Tibial nerve (tissue), 4 donors: Measurements from ENCODE around the gene PAK3. TPM values are rescaled to one million over a fixed set of nuclear protein-coding genes. Genes with fewer than 3 reads are reported as not detected.
A peak's percentile ranks its signal among the peaks of the same experiment; 100 is the strongest.

Experiments
- DNase-seq, 2 donors: peaks; one replicate each; pipeline ENCODE4 v3.0.0-alpha.2; 2019; ENCODE audit warnings: low spot score in 2 of 2
- H3K27ac ChIP-seq, 4 donors: fragments of 200-600 bp; sonication (generic) in 3 of 4; one replicate each; pipeline ENCODE4 v1.5.1; 2017 to 2019; ENCODE audit warnings: mild to moderate bottlenecking in 1 of 4
- H3K27me3 ChIP-seq, 2 donors: fragments of 200-600 bp; sonication (generic) in 1 of 2; one replicate each; pipeline versions ENCODE4 v1.5.1 to v1.6.0; 2017 to 2019
- H3K36me3 ChIP-seq, 3 donors: fragments of 200-600 bp; sonication (generic); one replicate each; pipeline ENCODE4 v1.5.1; 2018 to 2019
- H3K4me1 ChIP-seq, 4 donors: fragments of 200-600 bp; sonication (generic) in 3 of 4; one replicate each; pipeline ENCODE4 v1.5.1; 2017 to 2019
- H3K4me3 ChIP-seq, 4 donors: fragments of 200-600 bp; sonication (generic) in 3 of 4; one replicate each; pipeline ENCODE4 v1.5.1; 2017 to 2019; ENCODE audit warnings: mild to moderate bottlenecking in 1 of 4, moderate library complexity in 1 of 4
- H3K9me3 ChIP-seq, 4 donors: fragments of 200-600 bp; sonication (generic) in 3 of 4; one replicate each; pipeline ENCODE4 v1.5.1; 2017 to 2019
- EP300 ChIP-seq, 2 donors: sonication (generic); formaldehyde crosslinking; IDR thresholded peaks; one replicate each; pipeline ENCODE4 v1.6.1; 2017; ENCODE audit warnings: antibody characterized with exemption in 2 of 2, mild to moderate bottlenecking in 1 of 2
- POLR2A ChIP-seq, 2 donors: fragments of 450-650 bp; IDR thresholded peaks; one replicate each; pipeline ENCODE4 v1.6.1; 2017; ENCODE audit warnings: antibody characterized with exemption in 2 of 2, mild to moderate bottlenecking in 2 of 2, moderate library complexity in 2 of 2
- WGBS, 2 donors: methylation state at CpG; one replicate each; pipeline ENCODE4 v1.1.5; 2018; 5-methylcytosine and 5-hydroxymethylcytosine counted together
- total RNA-seq, 4 donors: library from RNA; depleted of rRNA; stranded (reverse); fragments of >200 nt; gene quantifications; one replicate each; pipeline ENCODE4 v1.1.0, GENCODE V29; 2016
- TF ChIP-seq, protein P1 (sequence below), 5 experiments: fragments of 200-600 bp in 3 of 5; fragments of 450-650 bp in 2 of 5; sonication (generic) in 3 of 5; IDR thresholded peaks; one replicate each; pipeline ENCODE4 v1.5.1; 2016 to 2019; ENCODE audit warnings: antibody characterized with exemption in 5 of 5, mild to moderate bottlenecking in 3 of 5, moderate library complexity in 2 of 5

The PAK3 gene
- total RNA-seq, 4 donors from 2014 or later = 24.9 to 43.0 (median 27.7) TPM

GRCh38 chrX:111151764-111152163 lies 55.8 kb downstream of the PAK3 start:
- Histone ChIP-seq H3K27ac (no peak overlapping the region), H3K9me3 (no peaks in the 10 kb centered on the region), H3K36me3 (no peaks in the 10 kb centered on the region), H3K27me3 (peaks cover 0 to 12% of the 10 kb centered on the region in 2 donors), H3K4me1 (no peaks in the 10 kb centered on the region), H3K4me3 (no peak overlapping the region)
- 90 to 95% methylated on average over 3 of the region's 3 CpGs for WGBS, 2 donors
- no peak for DNase-seq
- TF ChIP-seq, protein P1, sequence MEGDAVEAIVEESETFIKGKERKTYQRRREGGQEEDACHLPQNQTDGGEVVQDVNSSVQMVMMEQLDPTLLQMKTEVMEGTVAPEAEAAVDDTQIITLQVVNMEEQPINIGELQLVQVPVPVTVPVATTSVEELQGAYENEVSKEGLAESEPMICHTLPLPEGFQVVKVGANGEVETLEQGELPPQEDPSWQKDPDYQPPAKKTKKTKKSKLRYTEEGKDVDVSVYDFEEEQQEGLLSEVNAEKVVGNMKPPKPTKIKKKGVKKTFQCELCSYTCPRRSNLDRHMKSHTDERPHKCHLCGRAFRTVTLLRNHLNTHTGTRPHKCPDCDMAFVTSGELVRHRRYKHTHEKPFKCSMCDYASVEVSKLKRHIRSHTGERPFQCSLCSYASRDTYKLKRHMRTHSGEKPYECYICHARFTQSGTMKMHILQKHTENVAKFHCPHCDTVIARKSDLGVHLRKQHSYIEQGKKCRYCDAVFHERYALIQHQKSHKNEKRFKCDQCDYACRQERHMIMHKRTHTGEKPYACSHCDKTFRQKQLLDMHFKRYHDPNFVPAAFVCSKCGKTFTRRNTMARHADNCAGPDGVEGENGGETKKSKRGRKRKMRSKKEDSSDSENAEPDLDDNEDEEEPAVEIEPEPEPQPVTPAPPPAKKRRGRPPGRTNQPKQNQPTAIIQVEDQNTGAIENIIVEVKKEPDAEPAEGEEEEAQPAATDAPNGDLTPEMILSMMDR (IDR thresholded peaks at IDR 0.05) = no peak
- TF ChIP-seq POLR2A (IDR thresholded peaks at IDR 0.05) (no peak), EP300 (IDR thresholded peaks at IDR 0.05) (no peak)

- TF ChIP-seq, protein P1 (IDR thresholded peaks at IDR 0.05) = no peak
- no peak for TF ChIP-seq POLR2A (IDR thresholded peaks at IDR 0.05)
- no peak for TF ChIP-seq EP300 (IDR thresholded peaks at IDR 0.05)
- Histone ChIP-seq H3K27me3 (peaks cover 0 to 17% of the 10 kb centered on the region in 2 donors), H3K4me1 (no peaks in the 10 kb centered on the region), H3K36me3 (no peaks in the 10 kb centered on the region), H3K9me3 (peaks cover 0 to 3% (median 0%) of the 10 kb centered on the region in 4 donors), H3K27ac (no peak overlapping the region), H3K4me3 (no peak overlapping the region)
- DNase-seq = no peak
- WGBS, 2 donors = 84 to 88% methylated on average over 3 of the region's 3 CpGs
Observed at GRCh38 chrX:111159232-111159631, 63.2 kb downstream of the PAK3 start.

GRCh38 chrX:111164728-111165127 lies 68.7 kb downstream of the PAK3 start:
- TF ChIP-seq EP300 (IDR thresholded peaks at IDR 0.05) = no peak
- TF ChIP-seq, protein P1 (IDR thresholded peaks at IDR 0.05) = peak in 2 of 5 experiments; percentile 7 to 14
- no peak for TF ChIP-seq POLR2A (IDR thresholded peaks at IDR 0.05)
- WGBS, 2 donors = 23 to 26% methylated on average over 3 of the region's 3 CpGs
- peaks cover 0 to 3% (median 0%) of the 10 kb centered on the region in 4 donors for H3K9me3 ChIP-seq

GRCh38 chrX:111165902-111166301 lies 69.9 kb downstream of the PAK3 start:
- Histone ChIP-seq H3K36me3 (no peaks in the 10 kb centered on the region), H3K4me3 (no peak overlapping the region), H3K4me1 (no peaks in the 10 kb centered on the region), H3K27me3 (peaks cover 0 to 18% of the 10 kb centered on the region in 2 donors), H3K27ac (no peak overlapping the region), H3K9me3 (peaks cover 0 to 3% (median 0%) of the 10 kb centered on the region in 4 donors)
- no peak for TF ChIP-seq EP300 (IDR thresholded peaks at IDR 0.05)
- 93 to 100% methylated on average over 1 of the region's 1 CpG for WGBS, 2 donors
- DNase-seq = no peak

More at GRCh38 chrX:111164728-111165127, 68.7 kb downstream of the PAK3 start:
- Histone ChIP-seq H3K27ac (no peak overlapping the region), H3K36me3 (no peaks in the 10 kb centered on the region), H3K4me1 (no peaks in the 10 kb centered on the region), H3K27me3 (peaks cover 0 to 18% of the 10 kb centered on the region in 2 donors), H3K4me3 (no peak overlapping the region)
- no peak for DNase-seq

- Histone ChIP-seq H3K9me3 (no peaks in the 10 kb centered on the region), H3K27ac (no peak overlapping the region), H3K36me3 (no peaks in the 10 kb centered on the region), H3K4me3 (no peak overlapping the region), H3K4me1 (no peaks in the 10 kb centered on the region), H3K27me3 (peaks cover 0 to 10% of the 10 kb centered on the region in 2 donors)
- no peak for DNase-seq
- TF ChIP-seq, protein P1 (IDR thresholded peaks at IDR 0.05) = no peak
- no peak for TF ChIP-seq POLR2A (IDR thresholded peaks at IDR 0.05)
- WGBS, 2 donors = 64 to 65% methylated on average over 3 of the region's 3 CpGs
Observed at GRCh38 chrX:111167334-111167733, 71.3 kb downstream of the PAK3 start.

GRCh38 chrX:111168314-111168713 lies 72.3 kb downstream of the PAK3 start:
- H3K4me3 ChIP-seq = no peak overlapping the region
- H3K9me3 ChIP-seq = no peaks in the 10 kb centered on the region
- 57 to 66% methylated on average over 2 of the region's 2 CpGs for WGBS, 2 donors
- TF ChIP-seq EP300 (IDR thresholded peaks at IDR 0.05) (no peak), POLR2A (IDR thresholded peaks at IDR 0.05) (no peak)
- TF ChIP-seq, protein P1 (IDR thresholded peaks at IDR 0.05) = peak in 1 of 5 experiments; percentile 10
- H3K4me1 ChIP-seq = no peaks in the 10 kb centered on the region
- no peak for DNase-seq
- H3K27me3 ChIP-seq = peaks cover 0 to 18% of the 10 kb centered on the region in 2 donors
- H3K27ac ChIP-seq = no peak overlapping the region
- H3K36me3 ChIP-seq = no peaks in the 10 kb centered on the region
